HepG2 (cell line): ENCODE measurements around the gene ACE. TPM values are rescaled to one million over a fixed set of nuclear protein-coding genes. Genes with fewer than 3 reads are reported as not detected.

Experiments used
- ESRRA ChIP-seq: sonication (generic); formaldehyde crosslinking; IDR thresholded peaks from 2 replicates; pipeline ENCODE4 v1.5.1; 2020; ENCODE audit warnings: mild to moderate bottlenecking, low read depth, missing genetic modification reagents
- PRDM4 ChIP-seq: sonication (generic); formaldehyde crosslinking; IDR thresholded peaks from 2 replicates; pipeline ENCODE4 v1.9.0; 2021; ENCODE audit warnings: missing genetic modification reagents, borderline replicate concordance
- REPIN1 ChIP-seq: sonication (generic); formaldehyde crosslinking; IDR thresholded peaks from 2 replicates; pipeline ENCODE4 v1.8.0; 2022; ENCODE audit warnings: missing genetic modification reagents, low read depth, mild to moderate bottlenecking, borderline replicate concordance
- SAFB2 ChIP-seq: sonication (generic); formaldehyde crosslinking; IDR thresholded peaks from 2 replicates; pipeline ENCODE4 v1.5.1; 2020; ENCODE audit warnings: missing genetic modification reagents, low read depth, mild to moderate bottlenecking, borderline replicate concordance
- ZBTB38 ChIP-seq: sonication (generic); formaldehyde crosslinking; IDR thresholded peaks from 2 replicates; pipeline ENCODE4 v1.5.1; 2020; ENCODE audit warnings: mild to moderate bottlenecking, missing genetic modification reagents
- ZFX ChIP-seq: sonication (generic); formaldehyde crosslinking; IDR thresholded peaks from 2 replicates; pipeline ENCODE4 v1.4.0; 2020; ENCODE audit warnings: mild to moderate bottlenecking, low read depth, missing genetic modification reagents, moderate library complexity
- polyA plus RNA-seq, 8 experiments: library from polyadenylated mRNA; depleted of rRNA in 3 of 8; stranded (reverse) in 7 of 8; unstranded in 1 of 8; fragments of >200 nt; fragmentation: Illumina TruSeq in 4 of 8; extraction: Trizol in 4 of 8; gene quantifications; 2 replicates each; pipeline versions ENCODE4 v1.2.1 to v1.2.3, GENCODE V29; 2011 to 2016; ENCODE audit warnings: low read depth in 4 of 8, missing spikeins in 1 of 8, mixed read lengths in 1 of 8; ENCODE audit not compliant: insufficient read depth in 1 of 8
- total RNA-seq, 5 experiments: library from RNA; depleted of rRNA; stranded (reverse); fragments of >200 nt; fragmentation: Illumina TruSeq; extraction: Trizol; gene quantifications; 2 replicates each; pipeline ENCODE4 v1.2.3, GENCODE V29; 2016; ENCODE audit warnings: low read depth in 1 of 5
- TF ChIP-seq, protein P1 (sequence below): sonication (generic); formaldehyde crosslinking; conservative IDR thresholded peaks from 2 replicates; pipeline ENCODE4 v1.8.0; 2022; ENCODE audit warnings: mild to moderate bottlenecking, moderate library complexity, missing genetic modification reagents
- TF ChIP-seq, protein P2 (sequence below): sonication (generic); formaldehyde crosslinking; IDR thresholded peaks from 2 replicates; pipeline ENCODE4 v1.5.1; 2020; ENCODE audit warnings: missing genetic modification reagents, mild to moderate bottlenecking, borderline replicate concordance
- TF ChIP-seq, protein P3 (sequence below): sonication (generic); formaldehyde crosslinking; IDR thresholded peaks from 2 replicates; pipeline ENCODE4 v1.4.0; 2020; ENCODE audit warnings: mild to moderate bottlenecking, missing genetic modification reagents, borderline replicate concordance
- TF ChIP-seq, protein P4 (sequence below): sonication (generic); formaldehyde crosslinking; IDR thresholded peaks from 2 replicates; pipeline ENCODE4 v1.5.0; 2020; ENCODE audit warnings: mild to moderate bottlenecking, missing genetic modification reagents, moderate library complexity

The ACE gene
- total and polyA plus RNA-seq, 2 of the 13 experiments (the other 11 are each of a cell fraction or from before 2014, with no cell fraction given) = 0.08 to 0.13 TPM

GRCh38 chr17:63529711-63530556 is 53.1 kb downstream of the ACE start (continued):
- TF ChIP-seq, protein P1, sequence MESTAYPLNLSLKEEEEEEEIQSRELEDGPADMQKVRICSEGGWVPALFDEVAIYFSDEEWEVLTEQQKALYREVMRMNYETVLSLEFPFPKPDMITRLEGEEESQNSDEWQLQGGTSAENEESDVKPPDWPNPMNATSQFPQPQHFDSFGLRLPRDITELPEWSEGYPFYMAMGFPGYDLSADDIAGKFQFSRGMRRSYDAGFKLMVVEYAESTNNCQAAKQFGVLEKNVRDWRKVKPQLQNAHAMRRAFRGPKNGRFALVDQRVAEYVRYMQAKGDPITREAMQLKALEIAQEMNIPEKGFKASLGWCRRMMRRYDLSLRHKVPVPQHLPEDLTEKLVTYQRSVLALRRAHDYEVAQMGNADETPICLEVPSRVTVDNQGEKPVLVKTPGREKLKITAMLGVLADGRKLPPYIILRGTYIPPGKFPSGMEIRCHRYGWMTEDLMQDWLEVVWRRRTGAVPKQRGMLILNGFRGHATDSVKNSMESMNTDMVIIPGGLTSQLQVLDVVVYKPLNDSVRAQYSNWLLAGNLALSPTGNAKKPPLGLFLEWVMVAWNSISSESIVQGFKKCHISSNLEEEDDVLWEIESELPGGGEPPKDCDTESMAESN = 0 out of 2 replicates have a peak, but pooled peaks have one; percentile 16
- TF ChIP-seq ESRRA (CRISPR knock-in tag) (peak; percentile 34), REPIN1 (0 out of 2 replicates have a peak, but pooled peaks have one; percentile 35), SAFB2 (CRISPR knock-in tag) (no peak), ZBTB38 (CRISPR knock-in tag) (peak; percentile 91), ZFX (peak; percentile 14; the same call in 1 of the 2 replicates), PRDM4 (no peak)
- TF ChIP-seq, protein P2, sequence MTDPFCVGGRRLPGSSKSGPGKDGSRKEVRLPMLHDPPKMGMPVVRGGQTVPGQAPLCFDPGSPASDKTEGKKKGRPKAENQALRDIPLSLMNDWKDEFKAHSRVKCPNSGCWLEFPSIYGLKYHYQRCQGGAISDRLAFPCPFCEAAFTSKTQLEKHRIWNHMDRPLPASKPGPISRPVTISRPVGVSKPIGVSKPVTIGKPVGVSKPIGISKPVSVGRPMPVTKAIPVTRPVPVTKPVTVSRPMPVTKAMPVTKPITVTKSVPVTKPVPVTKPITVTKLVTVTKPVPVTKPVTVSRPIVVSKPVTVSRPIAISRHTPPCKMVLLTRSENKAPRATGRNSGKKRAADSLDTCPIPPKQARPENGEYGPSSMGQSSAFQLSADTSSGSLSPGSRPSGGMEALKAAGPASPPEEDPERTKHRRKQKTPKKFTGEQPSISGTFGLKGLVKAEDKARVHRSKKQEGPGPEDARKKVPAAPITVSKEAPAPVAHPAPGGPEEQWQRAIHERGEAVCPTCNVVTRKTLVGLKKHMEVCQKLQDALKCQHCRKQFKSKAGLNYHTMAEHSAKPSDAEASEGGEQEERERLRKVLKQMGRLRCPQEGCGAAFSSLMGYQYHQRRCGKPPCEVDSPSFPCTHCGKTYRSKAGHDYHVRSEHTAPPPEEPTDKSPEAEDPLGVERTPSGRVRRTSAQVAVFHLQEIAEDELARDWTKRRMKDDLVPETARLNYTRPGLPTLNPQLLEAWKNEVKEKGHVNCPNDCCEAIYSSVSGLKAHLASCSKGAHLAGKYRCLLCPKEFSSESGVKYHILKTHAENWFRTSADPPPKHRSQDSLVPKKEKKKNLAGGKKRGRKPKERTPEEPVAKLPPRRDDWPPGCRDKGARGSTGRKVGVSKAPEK = peak; percentile 79; the same call in 1 of the 2 replicates
- TF ChIP-seq, protein P3, sequence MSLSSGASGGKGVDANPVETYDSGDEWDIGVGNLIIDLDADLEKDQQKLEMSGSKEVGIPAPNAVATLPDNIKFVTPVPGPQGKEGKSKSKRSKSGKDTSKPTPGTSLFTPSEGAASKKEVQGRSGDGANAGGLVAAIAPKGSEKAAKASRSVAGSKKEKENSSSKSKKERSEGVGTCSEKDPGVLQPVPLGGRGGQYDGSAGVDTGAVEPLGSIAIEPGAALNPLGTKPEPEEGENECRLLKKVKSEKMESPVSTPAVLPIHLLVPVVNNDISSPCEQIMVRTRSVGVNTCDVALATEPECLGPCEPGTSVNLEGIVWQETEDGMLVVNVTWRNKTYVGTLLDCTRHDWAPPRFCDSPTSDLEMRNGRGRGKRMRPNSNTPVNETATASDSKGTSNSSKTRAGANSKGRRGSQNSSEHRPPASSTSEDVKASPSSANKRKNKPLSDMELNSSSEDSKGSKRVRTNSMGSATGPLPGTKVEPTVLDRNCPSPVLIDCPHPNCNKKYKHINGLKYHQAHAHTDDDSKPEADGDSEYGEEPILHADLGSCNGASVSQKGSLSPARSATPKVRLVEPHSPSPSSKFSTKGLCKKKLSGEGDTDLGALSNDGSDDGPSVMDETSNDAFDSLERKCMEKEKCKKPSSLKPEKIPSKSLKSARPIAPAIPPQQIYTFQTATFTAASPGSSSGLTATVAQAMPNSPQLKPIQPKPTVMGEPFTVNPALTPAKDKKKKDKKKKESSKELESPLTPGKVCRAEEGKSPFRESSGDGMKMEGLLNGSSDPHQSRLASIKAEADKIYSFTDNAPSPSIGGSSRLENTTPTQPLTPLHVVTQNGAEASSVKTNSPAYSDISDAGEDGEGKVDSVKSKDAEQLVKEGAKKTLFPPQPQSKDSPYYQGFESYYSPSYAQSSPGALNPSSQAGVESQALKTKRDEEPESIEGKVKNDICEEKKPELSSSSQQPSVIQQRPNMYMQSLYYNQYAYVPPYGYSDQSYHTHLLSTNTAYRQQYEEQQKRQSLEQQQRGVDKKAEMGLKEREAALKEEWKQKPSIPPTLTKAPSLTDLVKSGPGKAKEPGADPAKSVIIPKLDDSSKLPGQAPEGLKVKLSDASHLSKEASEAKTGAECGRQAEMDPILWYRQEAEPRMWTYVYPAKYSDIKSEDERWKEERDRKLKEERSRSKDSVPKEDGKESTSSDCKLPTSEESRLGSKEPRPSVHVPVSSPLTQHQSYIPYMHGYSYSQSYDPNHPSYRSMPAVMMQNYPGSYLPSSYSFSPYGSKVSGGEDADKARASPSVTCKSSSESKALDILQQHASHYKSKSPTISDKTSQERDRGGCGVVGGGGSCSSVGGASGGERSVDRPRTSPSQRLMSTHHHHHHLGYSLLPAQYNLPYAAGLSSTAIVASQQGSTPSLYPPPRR (CRISPR knock-in tag) = 0 out of 2 replicates have a peak, but pooled peaks have one; percentile 9
- TF ChIP-seq, protein P4, sequence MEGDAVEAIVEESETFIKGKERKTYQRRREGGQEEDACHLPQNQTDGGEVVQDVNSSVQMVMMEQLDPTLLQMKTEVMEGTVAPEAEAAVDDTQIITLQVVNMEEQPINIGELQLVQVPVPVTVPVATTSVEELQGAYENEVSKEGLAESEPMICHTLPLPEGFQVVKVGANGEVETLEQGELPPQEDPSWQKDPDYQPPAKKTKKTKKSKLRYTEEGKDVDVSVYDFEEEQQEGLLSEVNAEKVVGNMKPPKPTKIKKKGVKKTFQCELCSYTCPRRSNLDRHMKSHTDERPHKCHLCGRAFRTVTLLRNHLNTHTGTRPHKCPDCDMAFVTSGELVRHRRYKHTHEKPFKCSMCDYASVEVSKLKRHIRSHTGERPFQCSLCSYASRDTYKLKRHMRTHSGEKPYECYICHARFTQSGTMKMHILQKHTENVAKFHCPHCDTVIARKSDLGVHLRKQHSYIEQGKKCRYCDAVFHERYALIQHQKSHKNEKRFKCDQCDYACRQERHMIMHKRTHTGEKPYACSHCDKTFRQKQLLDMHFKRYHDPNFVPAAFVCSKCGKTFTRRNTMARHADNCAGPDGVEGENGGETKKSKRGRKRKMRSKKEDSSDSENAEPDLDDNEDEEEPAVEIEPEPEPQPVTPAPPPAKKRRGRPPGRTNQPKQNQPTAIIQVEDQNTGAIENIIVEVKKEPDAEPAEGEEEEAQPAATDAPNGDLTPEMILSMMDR (CRISPR knock-in tag) = 0 out of 2 replicates have a peak, but pooled peaks have one; percentile 9
